ENCODE data around the gene NDUFA8. TPM values are rescaled to one million over a fixed set of nuclear protein-coding genes. Genes with fewer than 3 reads are reported as not detected.

The NDUFA8 gene
- total RNA-seq, 2 experiments from 2014 or later: 48.3 to 52.5 TPM

- ATAC-seq (no peak), DNase-seq (no peak)
- H3K27me3 Mint-ChIP-seq: no peaks in the 10 kb centered on the region
- H3K4me1 Mint-ChIP-seq (ENCODE audit: low read depth): no peaks in the 10 kb centered on the region
- intact Hi-C loops (cut with micrococcal nuclease): no loop called here
- ChIA-PET CTCF (interaction anchor here (1.1 to 2.9 kb wide), 5 partner anchors 9 to 243 kb away, joined by 4 to 23 read pairs (median 5); no protein-coding TSS in a partner anchor), POLR2A (no interaction called here)
- TF ChIP-seq, protein P1, sequence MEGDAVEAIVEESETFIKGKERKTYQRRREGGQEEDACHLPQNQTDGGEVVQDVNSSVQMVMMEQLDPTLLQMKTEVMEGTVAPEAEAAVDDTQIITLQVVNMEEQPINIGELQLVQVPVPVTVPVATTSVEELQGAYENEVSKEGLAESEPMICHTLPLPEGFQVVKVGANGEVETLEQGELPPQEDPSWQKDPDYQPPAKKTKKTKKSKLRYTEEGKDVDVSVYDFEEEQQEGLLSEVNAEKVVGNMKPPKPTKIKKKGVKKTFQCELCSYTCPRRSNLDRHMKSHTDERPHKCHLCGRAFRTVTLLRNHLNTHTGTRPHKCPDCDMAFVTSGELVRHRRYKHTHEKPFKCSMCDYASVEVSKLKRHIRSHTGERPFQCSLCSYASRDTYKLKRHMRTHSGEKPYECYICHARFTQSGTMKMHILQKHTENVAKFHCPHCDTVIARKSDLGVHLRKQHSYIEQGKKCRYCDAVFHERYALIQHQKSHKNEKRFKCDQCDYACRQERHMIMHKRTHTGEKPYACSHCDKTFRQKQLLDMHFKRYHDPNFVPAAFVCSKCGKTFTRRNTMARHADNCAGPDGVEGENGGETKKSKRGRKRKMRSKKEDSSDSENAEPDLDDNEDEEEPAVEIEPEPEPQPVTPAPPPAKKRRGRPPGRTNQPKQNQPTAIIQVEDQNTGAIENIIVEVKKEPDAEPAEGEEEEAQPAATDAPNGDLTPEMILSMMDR (IDR thresholded peaks at IDR 0.05): no peak
- peaks cover 11% of the 10 kb centered on the region for H3K9me3 Mint-ChIP-seq
- no peak overlapping the region for H3K27ac Mint-ChIP-seq
- no peak overlapping the region for H3K4me3 Mint-ChIP-seq
- peaks cover 2% of the 10 kb centered on the region for H3K36me3 Mint-ChIP-seq (ENCODE audit: low read depth)
These were observed 52.2 kb downstream of the NDUFA8 start for GRCh38 chr9:122107291-122107805.

GRCh38 chr9:122106576-122106975 is 53.0 kb downstream of the NDUFA8 start:
- Mint-ChIP-seq H3K9me3 (peaks cover 11% of the 10 kb centered on the region), H3K4me1 (ENCODE audit: low read depth) (no peaks in the 10 kb centered on the region), H3K27ac (no peak overlapping the region), H3K4me3 (no peak overlapping the region), H3K36me3 (ENCODE audit: low read depth) (peaks cover 2% of the 10 kb centered on the region), H3K27me3 (no peaks in the 10 kb centered on the region)
- ATAC-seq (no peak), DNase-seq (no peak)
- intact Hi-C loops (cut with micrococcal nuclease): no loop called here
- TF ChIP-seq, protein P1 (IDR thresholded peaks at IDR 0.05): no peak
- POLR2A ChIA-PET: no interaction called here
- CTCF ChIA-PET: interaction anchor here (1.1 to 2.9 kb wide), 3 partner anchors 12 to 244 kb away, joined by 4 to 14 read pairs (median 4); no protein-coding TSS in a partner anchor

GRCh38 chr9:122103985-122104384 is 55.6 kb downstream of the NDUFA8 start:
- POLR2A ChIA-PET: interaction anchor here (0.6 kb wide), 1 partner anchor 106 kb away, joined by 3 read pairs; no protein-coding TSS in a partner anchor
- H3K9me3 Mint-ChIP-seq: peaks cover 11% of the 10 kb centered on the region
- peaks cover 2% of the 10 kb centered on the region for H3K4me1 Mint-ChIP-seq (ENCODE audit: low read depth)
- no peak for ATAC-seq
- intact Hi-C loops (cut with micrococcal nuclease): no loop called here
- no peak for DNase-seq
- no peak overlapping the region for H3K4me3 Mint-ChIP-seq
- TF ChIP-seq, protein P1 (IDR thresholded peaks at IDR 0.05): no peak
- H3K27ac Mint-ChIP-seq: no peak overlapping the region
- CTCF ChIA-PET: interaction anchor here (1.0 to 4.1 kb wide), 2 partner anchors 20 to 246 kb away, joined by 4 to 45 read pairs; no protein-coding TSS in a partner anchor
- H3K36me3 Mint-ChIP-seq (ENCODE audit: low read depth): peaks cover 2% of the 10 kb centered on the region
- H3K27me3 Mint-ChIP-seq: no peaks in the 10 kb centered on the region

- no peak overlapping the region for H3K4me3 Mint-ChIP-seq
- ChIA-PET CTCF (interaction anchor here (0.8 to 4.1 kb wide), 4 partner anchors 22 to 248 kb away, joined by 3 to 45 read pairs (median 8); no protein-coding TSS in a partner anchor), POLR2A (no interaction called here)
- ATAC-seq (no peak), DNase-seq (no peak)
- peaks cover 11% of the 10 kb centered on the region for H3K9me3 Mint-ChIP-seq
- no peak overlapping the region for H3K27ac Mint-ChIP-seq
- peaks cover 2% of the 10 kb centered on the region for H3K4me1 Mint-ChIP-seq (ENCODE audit: low read depth)
- intact Hi-C loops (cut with micrococcal nuclease): no loop called here
- H3K27me3 Mint-ChIP-seq: no peaks in the 10 kb centered on the region
- TF ChIP-seq, protein P1 (IDR thresholded peaks at IDR 0.05): no peak
- peaks cover 2% of the 10 kb centered on the region for H3K36me3 Mint-ChIP-seq (ENCODE audit: low read depth)
These were observed 57.4 kb downstream of the NDUFA8 start for GRCh38 chr9:122102156-122102555.

GRCh38 chr9:122100756-122101155 is 58.8 kb downstream of the NDUFA8 start:
- ATAC-seq: no peak
- ChIA-PET POLR2A (no interaction called here), CTCF (interaction anchor here (2.3 to 4.1 kb wide), 2 partner anchors 23 to 250 kb away, joined by 12 to 45 read pairs; no protein-coding TSS in a partner anchor)
- no peak overlapping the region for H3K27ac Mint-ChIP-seq
- intact Hi-C loops (cut with micrococcal nuclease): no loop called here
- DNase-seq: no peak
- peaks cover 2% of the 10 kb centered on the region for H3K36me3 Mint-ChIP-seq (ENCODE audit: low read depth)
- peaks cover 4% of the 10 kb centered on the region for H3K27me3 Mint-ChIP-seq
- H3K9me3 Mint-ChIP-seq: peaks cover 11% of the 10 kb centered on the region
- H3K4me1 Mint-ChIP-seq (ENCODE audit: low read depth): peaks cover 2% of the 10 kb centered on the region
- TF ChIP-seq, protein P1 (IDR thresholded peaks at IDR 0.05): no peak
- H3K4me3 Mint-ChIP-seq: no peak overlapping the region
